H7 (cell line): ENCODE results near the gene VPS16. TPM values are rescaled to one million over a fixed set of nuclear protein-coding genes. Genes with fewer than 3 reads are reported as not detected.
"Not testable (repeated sequence)": the region's sequence is repeated elsewhere in the genome, so short reads cannot be mapped to it uniquely, and the experiment has no call there.

Source experiments
- DNase-seq: peaks from one replicate; pipeline ENCODE4 v3.0.0; 2012
- H3K27me3 ChIP-seq: 2 replicates; pipeline ENCODE4 v1.6.0; 2011; ENCODE audit warnings: mild to moderate bottlenecking, low read length; ENCODE audit not compliant: control insufficient read depth, insufficient read depth
- H3K36me3 ChIP-seq: replicated peaks from 2 replicates; pipeline ENCODE4 v1.5.1; 2011; ENCODE audit warnings: low read length; ENCODE audit not compliant: control insufficient read depth, insufficient read depth
- H3K4me3 ChIP-seq: 2 replicates; pipeline ENCODE4 v1.5.1; 2011; ENCODE audit warnings: low read depth, mild to moderate bottlenecking, control low read depth, low read length, moderate library complexity; ENCODE audit not compliant: insufficient read depth
- total RNA-seq: library from RNA; depleted of rRNA; stranded (reverse); fragments of >200 nt; shearing (Covaris generic); gene quantifications from 2 replicates; pipeline ENCODE4 v1.2.3, GENCODE V29; 2014

The VPS16 gene
- total RNA-seq, 1 experiment from 2014 or later: 27.5 TPM

GRCh38 chr20:2801286-2801728, 39.2 kb upstream of the VPS16 start:
- Histone ChIP-seq H3K36me3 (peaks cover 3% of the 10 kb centered on the region), H3K4me3 (peak overlapping the region; percentile 95), H3K27me3 (peaks cover 58% of the 10 kb centered on the region)
- no peak for DNase-seq

- Histone ChIP-seq H3K4me3 (no peak overlapping the region), H3K27me3 (peaks cover 71% of the 10 kb centered on the region), H3K36me3 (no peaks in the 10 kb centered on the region)
- no peak for DNase-seq
These were observed 36.3 kb upstream of the VPS16 start for GRCh38 chr20:2804041-2804828.

- Histone ChIP-seq H3K4me3 (peak overlapping the region; percentile 23; the same call in 1 of the 2 replicates), H3K27me3 (peaks cover 69% of the 10 kb centered on the region), H3K36me3 (no peaks in the 10 kb centered on the region)
- DNase-seq: peak; percentile 87
These were observed 35.5 kb upstream of the VPS16 start for GRCh38 chr20:2804852-2805688.

GRCh38 chr20:2805689-2806350, 34.7 kb upstream of the VPS16 start:
- Histone ChIP-seq H3K4me3 (no peak overlapping the region), H3K36me3 (no peaks in the 10 kb centered on the region), H3K27me3 (peaks cover 66% of the 10 kb centered on the region)
- DNase-seq: peak; percentile 79

- Histone ChIP-seq H3K27me3 (peaks cover 61% of the 10 kb centered on the region), H3K4me3 (no peak overlapping the region), H3K36me3 (no peaks in the 10 kb centered on the region)
- DNase-seq: no peak
These were observed 34.2 kb upstream of the VPS16 start for GRCh38 chr20:2806351-2806701.

GRCh38 chr20:2807019-2807418, 33.5 kb upstream of the VPS16 start:
- Histone ChIP-seq H3K36me3 (no peaks in the 10 kb centered on the region), H3K4me3 (no peak overlapping the region), H3K27me3 (peaks cover 56% of the 10 kb centered on the region)
- no peak for DNase-seq

GRCh38 chr20:2807929-2808328, 32.6 kb upstream of the VPS16 start:
- not testable (repeated sequence) for H3K36me3 ChIP-seq, DNase-seq, H3K4me3 ChIP-seq
- H3K27me3 ChIP-seq: peaks cover 47% of the 10 kb centered on the region

- Histone ChIP-seq H3K36me3 (no peaks in the 10 kb centered on the region), H3K27me3 (peaks cover 30% of the 10 kb centered on the region), H3K4me3 (no peak overlapping the region)
- DNase-seq: no peak
These were observed 30.9 kb upstream of the VPS16 start for GRCh38 chr20:2809690-2810089.

- peak; percentile 6 for DNase-seq
- Histone ChIP-seq H3K4me3 (no peak overlapping the region), H3K27me3 (peaks cover 7% of the 10 kb centered on the region), H3K36me3 (no peaks in the 10 kb centered on the region)
These were observed 28.4 kb upstream of the VPS16 start for GRCh38 chr20:2812189-2812588.

- H3K4me3 ChIP-seq: no peak overlapping the region
- DNase-seq: peak; percentile 7
- peaks cover 5% of the 10 kb centered on the region for H3K27me3 ChIP-seq
- no peaks in the 10 kb centered on the region for H3K36me3 ChIP-seq
These were observed 26.5 kb upstream of the VPS16 start for GRCh38 chr20:2814076-2814475.

- Histone ChIP-seq H3K27me3 (peaks cover 6% of the 10 kb centered on the region), H3K4me3 (no peak within 1 kb of the TSS), H3K36me3 (no peaks in the 10 kb centered on the region)
- DNase-seq: peak; percentile 33
These were observed 25.9 kb upstream of the VPS16 start, which contains the start of gene C20orf141 for GRCh38 chr20:2814587-2815051. Gene C20orf141, plus strand, starts transcription at chr20:2814987. Its CDS starts 198 bp downstream, at chr20:2815185.

GRCh38 chr20:2815242-2815900, 25.2 kb upstream of the VPS16 start:
- DNase-seq: peak; percentile 26
- Histone ChIP-seq H3K4me3 (no peak overlapping the region), H3K36me3 (no peaks in the 10 kb centered on the region), H3K27me3 (peaks cover 10% of the 10 kb centered on the region)

GRCh38 chr20:2816030-2816582, 24.4 kb upstream of the VPS16 start, which contains the start of gene TMEM239:
Gene TMEM239, plus strand, starts transcription at chr20:2816364. Its CDS starts 191 bp downstream, at chr20:2816555.
- no peak for DNase-seq
- peaks cover 17% of the 10 kb centered on the region for H3K27me3 ChIP-seq

More at GRCh38 chr20:2816030-2816582, 24.4 kb upstream of the VPS16 start, which contains the start of gene TMEM239:
- no peaks in the 10 kb centered on the region for H3K36me3 ChIP-seq
- H3K4me3 ChIP-seq: no peak within 1 kb of the TSS
